ENCODE measurements around the gene KLHL10. TPM values are rescaled to one million over a fixed set of nuclear protein-coding genes. Genes with fewer than 3 reads are reported as not detected.
A peak's percentile ranks its signal among the peaks of the same experiment; 100 is the strongest.

Gene KLHL10
- total and polyA plus RNA-seq, 2 of the 4 experiments (the other 2 are of a cell fraction), result 0.18 TPM; not detected in 1

- no peaks in the 10 kb centered on the region for H3K27me3 ChIP-seq (ENCODE audit: control insufficient read depth, insufficient read depth, low read length)
- H3K4me3 ChIP-seq (ENCODE audit: insufficient read depth, low read depth, low read length), result no peak overlapping the region
- POLR2A ChIA-PET (ENCODE audit: unreplicated experiment), result no interaction called here
- H2AFZ ChIP-seq (replicated peaks; ENCODE audit: low read length, poor library complexity), result no peak overlapping the region
- H2AK5ac ChIP-seq (ENCODE audit: low read depth, low read length), result no peak overlapping the region
- no peak overlapping the region for H2BK120ac ChIP-seq (ENCODE audit: low read depth, low read length)
- intact Hi-C loops (cut with micrococcal nuclease) (no loop called here), dilution Hi-C loops (cut with HindIII; ENCODE audit: low sequenced_read_pairs, unreplicated experiment) (no loop called here), in situ Hi-C loops (cut with MboI; ENCODE audit: low sequenced_read_pairs) (no loop called here)
- no peak overlapping the region for H3K4me2 ChIP-seq (ENCODE audit: low read depth, low read length)
- WGBS, 2 experiments (ENCODE audit: extremely low coverage in 2 of 2, insufficient read length in 1 of 2), result 76% methylated on average over 5 of the region's 6 CpGs; no CpG with 5 or more reads in 1 of the 2 experiments
- H2BK15ac ChIP-seq (ENCODE audit: low read depth, low read length), result no peak overlapping the region
- no peak overlapping the region for H4K8ac ChIP-seq (ENCODE audit: low read depth in 2 of 2, low read length in 2 of 2)
- TF ChIP-seq RAD21 (IDR thresholded peaks at IDR 0.05; ENCODE audit: low read length) (peak; percentile 24; the same call in 1 of the 2 replicates), NFE2L2 (IDR thresholded peaks at IDR 0.05; ENCODE audit: low read depth, low read length) (no peak), CTCF (conservative IDR thresholded peaks at IDR 0.05; ENCODE audit: low read depth, low read length) (peak; percentile 23; the same call in 1 of the 2 replicates), MAFK (IDR thresholded peaks at IDR 0.05; ENCODE audit: low read depth, low read length) (no peak)
- H3K56ac ChIP-seq (ENCODE audit: extremely low read depth, insufficient read depth, low read length), result no peak overlapping the region
- CTCF ChIA-PET, result no interaction called here
- H3K27ac ChIP-seq (ENCODE audit: insufficient read depth, low read length), result no peak overlapping the region
- H3K9ac ChIP-seq (ENCODE audit: low read depth, low read length), result no peak overlapping the region
- DNase-seq (no peak), ATAC-seq (ENCODE audit: low read depth) (no peak)
- no peaks in the 10 kb centered on the region for H3K9me3 ChIP-seq (ENCODE audit: control insufficient read depth, insufficient read depth, low read length)
- peaks cover 26 to 59% of the 10 kb centered on the region in 2 experiments for H3K79me1 ChIP-seq (ENCODE audit: low read depth in 1 of 2, low read length in 2 of 2)
- H3K36me3 ChIP-seq (ENCODE audit: control insufficient read depth, insufficient read depth, low read length), result peaks cover 71% of the 10 kb centered on the region
- H2AK9ac ChIP-seq (replicated peaks; ENCODE audit: low read depth, low read length, poor library complexity), result no peak overlapping the region
- no peak overlapping the region for H2BK5ac ChIP-seq (ENCODE audit: low read depth, low read length, poor library complexity, severe bottlenecking)
- no peaks in the 10 kb centered on the region for H3K9me1 ChIP-seq (ENCODE audit: insufficient read depth, low read length)
- H3K14ac ChIP-seq (replicated peaks; ENCODE audit: low read depth, low read length), result no peak overlapping the region
- H4K91ac ChIP-seq (ENCODE audit: insufficient read depth, low read depth, low read length), result no peak overlapping the region
- H4K5ac ChIP-seq (ENCODE audit: low read depth, low read length), result no peak overlapping the region
- BruUV-seq (replicated peaks), result no TSS peak
- no peaks in the 10 kb centered on the region for H3K4me1 ChIP-seq (ENCODE audit: control insufficient read depth, insufficient read depth, low read length)
- no peak overlapping the region for H2BK20ac ChIP-seq (ENCODE audit: low read depth, low read length)
- no peak overlapping the region for H3K23ac ChIP-seq (ENCODE audit: low read depth, low read length)
- no peak overlapping the region for H3K4ac ChIP-seq (ENCODE audit: low read depth, low read length)
- peaks cover 6% of the 10 kb centered on the region; the same call in 1 of the 2 replicates for H4K20me1 ChIP-seq (ENCODE audit: insufficient read depth, low read length)
- no peak overlapping the region for H3K18ac ChIP-seq (ENCODE audit: low read depth, low read length)
Measured at GRCh38 chr17:41885733-41886132, 48.1 kb downstream of the KLHL10 start.

Measured in IMR-90 (cell line).